Activated T-cell treated with anti-CD3 and anti-CD28 coated beads for 48 hours (primary cell): ENCODE results near the gene IDUA.

Experiments
- DNase-seq: peaks from one replicate; pipeline ENCODE4 v3.0.0-alpha.2; 2020; ENCODE audit warnings: low read depth

Gene IDUA

GRCh38 chr4:956531-957230, 30.2 kb upstream of the IDUA start:
- DNase-seq, result no peak

GRCh38 chr4:957231-957580, 29.6 kb upstream of the IDUA start:
- DNase-seq, result no peak

GRCh38 chr4:957581-958313, 29.1 kb upstream of the IDUA start:
- no peak for DNase-seq

GRCh38 chr4:958314-958665, 28.6 kb upstream of the IDUA start:
- no peak for DNase-seq

GRCh38 chr4:958696-959337, 28.0 kb upstream of the IDUA start:
- no peak for DNase-seq

- no peak for DNase-seq
Observed at GRCh38 chr4:959338-960139, 27.3 kb upstream of the IDUA start.

GRCh38 chr4:960140-960635, 26.7 kb upstream of the IDUA start:
- DNase-seq, result no peak

- no peak for DNase-seq
Observed at GRCh38 chr4:960636-961350, 26.1 kb upstream of the IDUA start.

- DNase-seq, result no peak
Observed at GRCh38 chr4:961351-962230, 25.3 kb upstream of the IDUA start.

- no peak for DNase-seq
Observed at GRCh38 chr4:962231-963208, 24.3 kb upstream of the IDUA start.

- DNase-seq, result no peak
Observed at GRCh38 chr4:963276-964225, 23.3 kb upstream of the IDUA start.

- DNase-seq, result no peak
Observed at GRCh38 chr4:964346-965025, 22.4 kb upstream of the IDUA start.

- no peak for DNase-seq
Observed at GRCh38 chr4:965048-965765, 21.6 kb upstream of the IDUA start.

GRCh38 chr4:965766-966134, 21.1 kb upstream of the IDUA start:
- no peak for DNase-seq

- DNase-seq, result no peak
Observed at GRCh38 chr4:966266-967112, 20.4 kb upstream of the IDUA start.
